HG03342 (cell line): Measurements from ENCODE around the gene TBX21.
"Not testable (repeated sequence)": the region's sequence is repeated elsewhere in the genome, so short reads cannot be mapped to it uniquely, and the experiment has no call there.

Source experiments
- ATAC-seq: cut with Tn5 transposase; IDR thresholded peaks from one replicate; pipeline ENCODE4 v1.9.1; 2021; ENCODE audit warnings: mild to moderate bottlenecking, moderate library complexity; ENCODE audit not compliant: unreplicated experiment

The TBX21 gene

GRCh38 chr17:47760409-47761140, 27.5 kb downstream of the TBX21 start:
- no peak for ATAC-seq

DNA sequence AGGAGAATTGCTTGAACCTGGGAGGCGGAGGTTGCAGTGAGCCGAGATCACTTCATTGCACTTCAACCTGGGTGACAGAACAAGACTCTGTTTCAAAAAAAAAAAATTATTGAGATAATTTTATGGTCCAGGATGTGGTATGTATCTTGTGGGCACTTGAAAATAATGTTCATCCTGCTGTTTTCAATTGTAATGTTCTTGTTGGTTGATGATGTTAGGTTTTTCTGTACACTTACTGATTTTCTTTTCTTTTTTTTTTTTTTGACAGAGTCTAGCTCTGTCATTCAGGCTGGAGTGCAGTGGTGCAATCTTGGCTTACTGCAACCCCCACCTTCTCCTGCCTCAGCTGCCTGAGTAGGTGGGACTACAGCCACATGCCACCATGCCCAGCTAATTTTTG, 29.7 kb downstream of the TBX21 start:
- ATAC-seq = no peak

DNA sequence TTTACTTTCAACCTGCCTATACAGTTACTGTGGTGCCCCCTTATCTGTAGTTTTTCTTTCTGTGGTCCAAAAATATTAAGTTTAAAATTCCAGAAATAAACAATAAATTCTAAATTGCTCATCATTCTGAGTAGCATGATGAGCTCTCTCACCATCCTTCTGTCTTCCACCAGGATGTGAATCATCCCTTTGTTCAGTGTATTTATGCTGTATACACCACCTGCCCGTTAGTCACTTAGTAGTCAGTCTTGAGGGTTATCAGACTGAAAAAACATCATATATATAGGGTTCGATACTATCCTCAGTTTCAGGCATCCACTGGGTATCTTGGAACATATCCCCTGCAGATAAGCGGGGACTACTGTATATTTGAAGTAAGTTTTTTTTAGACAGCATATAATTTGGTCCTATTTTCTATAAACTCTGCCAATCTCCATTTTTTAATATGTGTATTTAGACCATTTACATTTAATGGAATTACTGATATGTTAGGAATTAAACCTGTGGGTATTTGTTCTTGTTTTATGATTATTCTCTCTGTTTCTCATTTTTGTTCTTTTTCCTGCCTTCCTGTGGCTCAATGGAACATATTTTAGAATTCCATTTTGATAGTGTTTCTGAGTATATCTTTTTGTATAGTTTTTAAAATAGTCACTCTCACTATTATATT, 31.0 kb downstream of the TBX21 start:
- ATAC-seq = no peak

DNA sequence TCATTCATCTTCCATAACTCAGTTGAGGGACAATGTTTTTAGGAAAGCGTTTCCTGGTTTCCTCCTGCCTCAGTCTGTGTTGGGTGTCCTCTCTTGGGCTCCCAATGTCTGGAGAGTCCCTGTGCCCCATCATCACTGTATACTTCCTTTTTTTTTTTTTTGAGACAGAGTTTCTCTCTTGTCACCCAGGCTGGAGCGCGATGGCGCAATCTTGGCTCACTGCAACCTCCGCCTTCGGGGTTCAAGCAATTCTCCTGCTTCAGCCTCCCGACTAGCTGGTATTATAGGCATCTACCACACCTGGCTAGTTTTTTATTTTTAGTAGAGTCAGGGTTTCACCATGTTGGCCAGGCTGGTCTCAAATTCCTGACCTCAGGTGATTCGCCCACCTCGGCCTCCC, 40.6 kb downstream of the TBX21 start:
- ATAC-seq = not testable (repeated sequence)

DNA sequence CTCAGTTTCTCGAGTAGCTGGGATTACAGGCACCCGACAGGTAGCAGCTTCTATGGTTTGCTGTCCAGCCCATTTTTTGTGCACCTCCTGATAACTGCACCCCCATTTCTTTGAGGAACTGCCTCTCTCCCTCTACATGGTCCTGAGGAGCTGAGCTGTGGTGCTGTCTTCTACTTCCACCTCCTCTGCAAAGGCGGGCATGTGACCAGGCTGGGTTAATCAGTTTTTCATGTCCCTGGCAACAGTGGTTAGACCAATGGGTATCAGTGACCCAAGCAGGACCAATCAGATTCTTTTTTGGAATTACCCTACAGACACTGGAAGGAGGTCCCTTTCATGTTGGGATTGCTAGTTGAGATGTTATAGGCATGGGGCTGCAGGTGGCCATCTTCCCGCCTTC, 41.3 kb downstream of the TBX21 start:
- no peak for ATAC-seq

GRCh38 chr17:47774987-47775580, 42.0 kb downstream of the TBX21 start:
- no peak for ATAC-seq

GRCh38 chr17:47776330-47777197, 43.5 kb downstream of the TBX21 start:
- no peak for ATAC-seq

GRCh38 chr17:47778184-47778635, 45.2 kb downstream of the TBX21 start:
- no peak for ATAC-seq

DNA sequence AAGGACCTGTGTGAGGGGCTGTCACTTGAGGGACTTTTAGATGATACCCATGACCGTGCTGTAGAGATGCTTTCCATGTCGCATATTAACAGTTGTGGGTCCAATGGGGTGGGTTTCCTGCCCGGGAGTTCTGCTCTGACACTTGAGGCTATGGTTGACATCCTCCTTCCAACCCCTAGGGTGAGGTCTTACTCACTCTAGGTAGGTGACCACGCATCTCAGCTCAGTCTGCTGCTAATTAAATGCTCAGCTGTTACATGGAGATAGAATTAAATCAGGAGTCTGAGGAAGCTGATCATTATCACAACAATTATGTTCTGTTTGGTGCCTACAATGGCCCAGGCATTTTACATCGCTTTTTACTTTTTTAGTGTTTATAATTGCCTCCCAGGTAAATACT, 48.4 kb downstream of the TBX21 start:
- no peak for ATAC-seq

DNA sequence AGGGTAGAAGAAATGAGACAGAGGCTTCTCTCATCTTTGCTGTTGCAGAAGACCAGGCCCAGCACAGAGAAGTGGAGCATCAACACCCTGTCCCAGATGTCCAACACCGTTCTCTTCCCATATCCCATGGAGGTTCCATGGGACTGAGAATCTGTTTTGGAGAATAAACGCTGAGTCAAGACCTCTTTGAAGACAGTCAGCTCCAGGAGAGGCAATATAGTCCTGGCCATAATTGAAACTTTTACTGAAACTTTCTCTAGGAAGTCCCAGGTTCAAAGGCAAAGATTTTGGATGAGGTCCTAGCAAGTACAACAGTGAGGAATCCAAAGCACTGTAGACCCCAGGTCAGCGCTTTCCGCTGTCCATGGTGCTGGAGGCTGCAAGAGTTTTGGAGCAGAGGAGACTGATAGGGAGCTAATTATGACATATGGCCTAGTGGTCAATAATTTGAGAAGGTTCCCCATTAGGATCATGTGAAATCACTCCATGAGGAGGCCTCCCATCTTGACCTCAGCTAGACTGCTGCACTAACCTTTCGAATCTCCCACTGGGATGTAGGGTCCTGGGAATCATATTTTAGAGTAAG, 52.6 kb downstream of the TBX21 start:
- no peak for ATAC-seq

DNA sequence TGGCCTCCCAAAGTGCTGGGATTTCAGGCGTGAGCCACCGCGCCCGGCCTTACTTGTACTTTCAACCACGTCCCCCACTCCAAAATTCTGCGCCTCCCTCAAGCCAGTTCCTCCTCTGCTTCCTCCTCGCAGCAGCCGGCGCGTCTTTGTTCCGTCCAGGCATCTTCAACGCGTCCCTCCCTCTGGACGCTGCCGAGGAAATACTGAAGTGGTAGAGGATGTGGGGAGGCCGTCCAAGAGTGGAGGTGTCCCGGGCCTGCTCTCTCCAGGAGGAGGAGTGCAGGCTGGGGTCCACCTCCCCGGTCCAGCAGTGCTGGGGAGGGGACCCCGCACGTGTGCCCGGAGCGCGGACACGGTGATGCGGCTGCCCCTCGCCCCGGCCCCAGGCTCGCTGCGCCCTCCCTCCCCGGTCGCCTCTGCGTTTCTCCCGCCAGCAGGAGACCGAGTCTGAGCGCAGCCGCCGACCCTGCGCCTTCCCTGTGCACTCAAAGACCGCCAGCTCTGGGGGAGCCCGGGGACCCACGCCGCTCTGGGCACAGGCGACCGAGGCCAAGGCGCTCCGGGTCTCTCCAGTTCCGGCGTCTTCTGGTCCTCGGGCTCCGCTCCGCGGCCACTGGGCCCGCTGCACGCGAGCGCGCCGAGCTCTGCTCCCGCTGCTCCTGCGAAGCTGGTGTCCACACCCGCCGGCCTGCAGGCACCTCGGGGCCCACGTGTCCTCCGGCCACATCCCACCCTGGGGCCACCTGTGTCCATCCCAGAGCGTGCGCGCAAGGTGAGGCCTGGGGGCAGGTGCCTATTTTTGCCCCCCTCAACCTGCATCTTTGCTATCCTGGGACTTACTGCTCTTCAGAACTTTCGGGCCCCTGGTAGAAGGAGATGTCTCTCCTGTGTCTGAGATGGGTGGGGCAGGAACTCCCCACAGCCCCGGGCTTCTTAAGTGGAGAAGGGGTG, 56.9 kb downstream of the TBX21 start:
- ATAC-seq = no peak

DNA sequence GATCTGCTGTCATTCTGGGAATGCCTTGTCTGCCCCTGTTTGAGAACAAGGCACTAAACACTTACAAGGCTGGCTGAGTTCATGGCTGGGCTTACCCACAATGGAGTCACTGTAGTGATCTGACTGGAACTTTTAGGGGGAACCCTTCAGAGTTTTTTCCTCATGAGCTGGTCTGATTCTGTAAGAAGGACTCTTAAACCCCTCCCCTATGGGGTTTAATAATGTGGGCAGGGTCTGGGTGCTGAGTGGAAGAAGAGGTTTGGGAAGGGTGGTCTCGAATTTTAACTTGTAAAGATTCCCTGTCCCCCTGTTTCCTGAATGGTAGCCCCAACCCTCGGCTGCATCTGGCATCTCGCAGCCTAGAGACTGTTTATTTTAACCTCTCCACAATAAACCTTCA, 58.0 kb downstream of the TBX21 start:
- ATAC-seq = no peak

GRCh38 chr17:47792457-47792856, 59.4 kb downstream of the TBX21 start:
- ATAC-seq = no peak

DNA sequence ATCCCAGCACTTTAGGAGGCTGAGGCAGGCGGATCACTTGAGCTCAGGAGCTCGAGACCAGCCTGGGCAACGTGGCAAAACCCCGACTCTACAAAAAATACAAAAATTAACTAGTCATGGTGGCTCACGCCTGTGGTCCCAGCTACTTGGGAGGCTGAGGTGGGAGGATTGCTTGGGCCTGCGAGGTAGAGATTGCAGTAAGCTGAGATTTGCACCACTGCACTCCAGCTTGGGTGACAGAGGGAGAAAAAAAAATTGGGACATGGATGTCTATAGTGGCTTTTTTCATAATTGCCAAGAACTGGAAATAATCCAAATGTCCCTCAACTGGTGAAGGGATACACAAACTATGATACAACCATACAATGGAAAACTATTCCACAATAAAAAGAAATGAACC, 59.9 kb downstream of the TBX21 start:
- ATAC-seq = no peak
